ENCODE measurements around the gene PHYHD1. TPM values are rescaled to one million over a fixed set of nuclear protein-coding genes. Genes with fewer than 3 reads are reported as not detected.

Gene PHYHD1
- total and polyA plus RNA-seq, 2 of the 13 experiments (the other 11 are each of a cell fraction or from before 2014, with no cell fraction given) = 10.6 to 25.3 TPM

DNA sequence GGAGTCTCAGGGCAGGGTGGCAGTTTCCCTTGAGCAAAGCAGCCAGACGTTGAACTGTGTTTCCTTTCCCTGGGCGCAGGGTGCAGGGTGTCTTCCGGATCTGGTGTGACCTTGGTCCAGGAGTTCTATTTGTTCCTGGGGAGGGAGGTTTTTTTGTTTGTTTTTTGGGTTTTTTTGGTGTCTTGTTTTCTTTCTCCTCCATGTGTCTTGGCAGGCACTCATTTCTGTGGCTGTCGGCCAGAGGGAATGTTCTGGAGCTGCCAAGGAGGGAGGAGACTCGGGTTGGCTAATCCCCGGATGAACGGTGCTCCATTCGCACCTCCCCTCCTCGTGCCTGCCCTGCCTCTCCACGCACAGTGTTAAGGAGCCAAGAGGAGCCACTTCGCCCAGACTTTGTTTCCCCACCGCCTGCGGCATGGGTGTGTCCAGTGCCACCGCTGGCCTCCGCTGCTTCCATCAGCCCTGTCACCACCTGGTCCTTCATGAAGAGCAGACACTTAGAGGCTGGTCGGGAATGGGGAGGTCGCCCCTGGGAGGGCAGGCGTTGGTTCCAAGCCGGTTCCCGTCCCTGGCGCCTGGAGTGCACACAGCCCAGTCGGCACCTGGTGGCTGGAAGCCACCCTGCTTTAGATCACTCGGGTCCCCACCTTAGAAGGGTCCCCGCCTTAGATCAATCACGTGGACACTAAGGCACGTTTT lies 3.5 kb upstream of the PHYHD1 start (continued):
- TF ChIP-seq ZSCAN21 (CRISPR knock-in tag; IDR thresholded peaks at IDR 0.05; ENCODE audit: borderline replicate concordance) = peak; percentile 41; the same call in 1 of the 2 replicates
- TF ChIP-seq MED1 (CRISPR knock-in tag; IDR thresholded peaks at IDR 0.05) = peak; percentile 94
- TF ChIP-seq, protein P1, sequence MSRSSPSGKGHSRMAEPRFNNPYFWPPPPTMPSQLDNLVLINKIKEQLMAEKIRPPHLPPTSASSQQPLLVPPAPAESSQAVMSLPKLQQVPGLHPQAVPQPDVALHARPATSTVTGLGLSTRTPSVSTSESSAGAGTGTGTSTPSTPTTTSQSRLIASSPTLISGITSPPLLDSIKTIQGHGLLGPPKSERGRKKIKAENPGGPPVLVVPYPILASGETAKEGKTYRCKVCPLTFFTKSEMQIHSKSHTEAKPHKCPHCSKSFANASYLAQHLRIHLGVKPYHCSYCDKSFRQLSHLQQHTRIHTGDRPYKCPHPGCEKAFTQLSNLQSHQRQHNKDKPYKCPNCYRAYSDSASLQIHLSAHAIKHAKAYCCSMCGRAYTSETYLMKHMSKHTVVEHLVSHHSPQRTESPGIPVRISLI (CRISPR knock-in tag; IDR thresholded peaks at IDR 0.05; ENCODE audit: borderline replicate concordance) = peak; percentile 89; the same call in 1 of the 2 replicates
- TF ChIP-seq ZBTB38 (CRISPR knock-in tag; IDR thresholded peaks at IDR 0.05) = peak; percentile 94

DNA sequence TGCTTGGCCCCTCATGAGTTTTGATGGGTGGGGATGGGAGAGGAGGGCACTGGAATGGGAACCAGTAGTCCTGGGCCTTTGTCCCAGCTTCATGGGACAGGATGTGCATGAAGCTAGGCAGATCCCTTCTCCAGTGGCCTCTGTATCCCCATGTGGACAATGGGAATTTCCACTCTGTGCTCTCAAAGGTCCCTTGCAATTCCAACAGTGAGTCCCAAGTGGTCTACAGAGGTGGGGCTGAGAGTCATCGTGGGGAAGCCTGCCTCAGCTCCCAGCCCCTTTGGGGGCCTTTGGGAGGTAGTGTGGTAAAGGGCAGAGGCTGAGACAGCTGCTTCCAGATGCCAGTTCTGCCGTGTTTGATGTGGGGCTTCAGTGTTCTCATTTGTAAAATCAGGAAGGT lies 1.9 kb upstream of the PHYHD1 start:
- no peak for ATAC-seq
- intact Hi-C loops (cut with micrococcal nuclease; ENCODE audit: unreplicated experiment) = no loop called here
- no peak for FAIRE-seq
- Histone ChIP-seq H3K27ac (ENCODE audit: extremely low read length, insufficient read depth, low read length) (peak overlapping the region; percentile 46), H3K4me3 (replicated peaks in 1 of 3; ENCODE audit: insufficient read depth in 1 of 3, low read depth in 2 of 3, low read length in 3 of 3) (no peak overlapping the region), H4K20me1 (ENCODE audit: insufficient read depth, low read length) (no peaks in the 10 kb centered on the region), H3K27me3 (ENCODE audit: control insufficient read depth in 1 of 2, insufficient read depth in 2 of 2, low read length in 2 of 2) (no peaks in the 10 kb centered on the region), H3K4me1 (ENCODE audit: insufficient read depth, low read length) (peaks cover 91% of the 10 kb centered on the region), H3K4me2 (ENCODE audit: low read depth, low read length) (peak overlapping the region; percentile 26; the same call in 1 of the 2 replicates), H3K36me3 (replicated peaks in 1 of 2; ENCODE audit: control insufficient read depth in 1 of 2, insufficient read depth in 2 of 2, low read length in 2 of 2) (peaks cover 7 to 16% of the 10 kb centered on the region in 2 experiments), H2AFZ (ENCODE audit: low read length) (no peak overlapping the region), H3K79me2 (ENCODE audit: insufficient read depth, low read length) (peaks cover 14% of the 10 kb centered on the region), H3K9ac (ENCODE audit: insufficient read depth, low read depth, low read length) (no peak overlapping the region), H3K9me3 (ENCODE audit: low read length) (no peaks in the 10 kb centered on the region)
- in situ Hi-C loops (cut with HindIII; ENCODE audit: extremely low pct_ligation_motif_present, low pct_unique_long_range_greater_than_20kb) = no loop called here
- BruUV-seq (replicated peaks) = no TSS peak
- CTCF ChIA-PET (ENCODE audit: low intra/inter-chr PET ratio, low total read pairs) = no interaction called here
- WGBS (ENCODE audit: low lambda C conversion rate) = 45% methylated on average over 2 of the region's 2 CpGs
- POLR2A ChIA-PET = interaction anchor here (0.7 to 3.9 kb wide), 5 partner anchors 36 to 289 kb away, joined by 3 to 25 read pairs (median 5); partner anchors contain the start of genes KYAT1 and LRRC8A
- TF ChIP-seq ZNF598 (CRISPR knock-in tag; IDR thresholded peaks at IDR 0.05; ENCODE audit: borderline replicate concordance) = 0 out of 2 replicates have a peak, but pooled peaks have one; percentile 26
- peak; percentile 41; the same call in 1 of the 2 replicates for TF ChIP-seq GLI4 (CRISPR knock-in tag; IDR thresholded peaks at IDR 0.05; ENCODE audit: borderline replicate concordance)
- TF ChIP-seq KDM3A (CRISPR knock-in tag; IDR thresholded peaks at IDR 0.05; ENCODE audit: low read depth) = 0 out of 2 replicates have a peak, but pooled peaks have one; percentile 21
- TF ChIP-seq NR2C2 (CRISPR knock-in tag; IDR thresholded peaks at IDR 0.05; ENCODE audit: borderline replicate concordance) = 0 out of 2 replicates have a peak, but pooled peaks have one; percentile 14
- TF ChIP-seq ZNF33B (CRISPR knock-in tag; IDR thresholded peaks at IDR 0.05) = no peak
- TF ChIP-seq, protein P2, sequence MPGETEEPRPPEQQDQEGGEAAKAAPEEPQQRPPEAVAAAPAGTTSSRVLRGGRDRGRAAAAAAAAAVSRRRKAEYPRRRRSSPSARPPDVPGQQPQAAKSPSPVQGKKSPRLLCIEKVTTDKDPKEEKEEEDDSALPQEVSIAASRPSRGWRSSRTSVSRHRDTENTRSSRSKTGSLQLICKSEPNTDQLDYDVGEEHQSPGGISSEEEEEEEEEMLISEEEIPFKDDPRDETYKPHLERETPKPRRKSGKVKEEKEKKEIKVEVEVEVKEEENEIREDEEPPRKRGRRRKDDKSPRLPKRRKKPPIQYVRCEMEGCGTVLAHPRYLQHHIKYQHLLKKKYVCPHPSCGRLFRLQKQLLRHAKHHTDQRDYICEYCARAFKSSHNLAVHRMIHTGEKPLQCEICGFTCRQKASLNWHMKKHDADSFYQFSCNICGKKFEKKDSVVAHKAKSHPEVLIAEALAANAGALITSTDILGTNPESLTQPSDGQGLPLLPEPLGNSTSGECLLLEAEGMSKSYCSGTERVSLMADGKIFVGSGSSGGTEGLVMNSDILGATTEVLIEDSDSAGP (CRISPR knock-in tag; IDR thresholded peaks at IDR 0.05; ENCODE audit: borderline replicate concordance) = 0 out of 2 replicates have a peak, but pooled peaks have one; percentile 33
- peak; percentile 67; the same call in 1 of the 2 replicates for TF ChIP-seq ZNF501 (CRISPR knock-in tag; IDR thresholded peaks at IDR 0.05)
- no peak for TF ChIP-seq STAG1 (CRISPR knock-in tag; IDR thresholded peaks at IDR 0.05)
- no peak for DNase-seq (ENCODE audit: low spot score)
